Raji (cell line): ENCODE measurements around the gene RBM33.

Source experiments
- POLR2A ChIP-seq: IDR thresholded peaks from 2 replicates; pipeline ENCODE4 v1.6.1; 2011; ENCODE audit warnings: low read depth, low read length, control low read depth; ENCODE audit not compliant: insufficient read depth

Gene RBM33, protein sequence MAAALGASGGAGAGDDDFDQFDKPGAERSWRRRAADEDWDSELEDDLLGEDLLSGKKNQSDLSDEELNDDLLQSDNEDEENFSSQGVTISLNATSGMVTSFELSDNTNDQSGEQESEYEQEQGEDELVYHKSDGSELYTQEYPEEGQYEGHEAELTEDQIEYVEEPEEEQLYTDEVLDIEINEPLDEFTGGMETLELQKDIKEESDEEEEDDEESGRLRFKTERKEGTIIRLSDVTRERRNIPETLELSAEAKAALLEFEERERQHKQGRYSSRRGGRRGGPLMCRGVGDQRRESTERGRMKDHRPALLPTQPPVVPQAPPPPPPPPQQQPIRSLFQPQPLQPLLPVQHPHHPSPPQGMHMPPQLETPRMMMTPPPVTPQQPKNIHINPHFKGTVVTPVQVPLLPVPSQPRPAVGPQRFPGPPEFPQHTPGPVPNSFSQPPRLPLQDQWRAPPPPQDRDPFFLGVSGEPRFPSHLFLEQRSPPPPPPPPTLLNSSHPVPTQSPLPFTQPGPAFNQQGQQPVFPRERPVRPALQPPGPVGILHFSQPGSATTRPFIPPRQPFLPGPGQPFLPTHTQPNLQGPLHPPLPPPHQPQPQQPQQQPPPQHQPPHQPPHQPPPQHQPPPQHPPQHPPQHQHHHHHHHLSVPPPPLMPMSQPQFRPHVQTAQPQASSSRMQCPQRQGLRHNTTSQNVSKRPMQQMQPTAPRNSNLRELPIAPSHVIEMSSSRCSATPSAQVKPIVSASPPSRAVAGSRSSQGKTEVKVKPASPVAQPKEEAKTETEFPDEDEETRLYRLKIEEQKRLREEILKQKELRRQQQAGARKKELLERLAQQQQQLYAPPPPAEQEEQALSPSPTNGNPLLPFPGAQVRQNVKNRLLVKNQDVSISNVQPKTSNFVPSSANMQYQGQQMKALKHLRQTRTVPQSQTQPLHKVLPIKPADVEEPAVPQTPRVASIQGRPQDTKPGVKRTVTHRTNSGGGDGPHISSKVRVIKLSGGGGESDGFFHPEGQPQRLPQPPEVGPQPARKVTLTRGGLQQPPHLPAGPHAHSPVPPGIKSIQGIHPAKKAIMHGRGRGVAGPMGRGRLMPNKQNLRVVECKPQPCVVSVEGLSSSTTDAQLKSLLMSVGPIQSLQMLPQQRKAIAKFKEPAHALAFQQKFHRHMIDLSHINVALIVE

DNA sequence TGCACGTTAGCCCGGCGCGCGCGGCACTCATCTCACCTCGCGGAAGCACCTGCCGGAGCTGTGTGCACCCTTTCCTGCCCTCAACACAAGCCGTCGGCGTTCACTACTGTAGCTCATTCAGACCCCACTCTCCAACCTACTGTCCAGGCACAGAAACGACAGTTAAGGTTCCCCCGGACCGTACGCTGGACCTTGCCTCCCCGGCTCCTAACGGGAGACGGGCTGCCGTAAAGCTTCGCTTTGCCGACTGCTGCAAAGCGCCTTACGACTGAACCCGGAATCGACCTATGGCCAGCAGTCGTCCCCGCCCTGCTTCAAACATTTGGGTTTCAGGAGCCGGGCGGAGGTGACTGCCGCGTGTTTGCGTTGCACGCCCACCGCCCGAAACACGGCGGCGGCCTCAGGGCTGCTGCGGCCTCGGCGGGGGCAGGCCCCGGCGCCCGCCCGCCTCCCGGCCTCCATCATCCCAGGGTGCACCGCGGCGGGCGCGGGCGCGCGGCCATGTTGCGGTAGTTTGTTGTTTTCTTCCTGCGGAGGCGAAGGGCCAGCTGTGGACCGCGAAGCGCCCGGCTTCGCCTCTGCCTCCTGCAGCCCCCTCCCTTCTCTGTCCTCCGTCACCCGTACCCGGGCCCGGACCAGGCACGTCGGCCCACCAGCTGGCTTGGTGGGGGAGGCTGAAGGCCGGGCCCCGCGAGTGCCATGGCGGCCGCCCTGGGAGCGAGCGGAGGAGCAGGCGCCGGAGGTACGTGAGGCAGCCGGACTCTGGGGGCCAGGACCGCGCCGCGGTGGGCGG is at the start of gene RBM33:
TSS of gene RBM33 (plus strand) at position 484 of the 793 bp plus-strand sequence. CDS start at position 700, 216 bp downstream.
- peak; percentile 97 for TF ChIP-seq POLR2A

DNA sequence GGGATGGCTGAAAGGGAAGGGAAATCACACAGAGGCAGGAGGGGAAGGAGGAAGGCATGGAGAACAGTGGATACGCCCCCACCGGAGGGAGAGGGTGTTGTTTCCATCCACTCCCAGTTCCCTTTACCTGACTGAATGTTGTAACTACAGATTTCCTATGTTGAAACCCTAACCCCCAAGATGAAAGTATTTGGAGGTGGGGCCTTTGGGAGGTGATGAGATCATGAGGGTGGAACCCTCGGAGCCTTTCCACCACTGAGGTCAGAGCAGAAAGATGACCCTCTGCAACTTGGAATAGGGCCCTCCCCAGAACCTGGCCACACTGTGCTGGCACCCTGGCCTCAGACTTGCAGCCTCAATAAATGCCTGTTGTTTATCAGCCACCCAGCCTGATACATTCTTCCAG is 49.5 kb upstream of the RBM33 start:
- TF ChIP-seq POLR2A: no peak

DNA sequence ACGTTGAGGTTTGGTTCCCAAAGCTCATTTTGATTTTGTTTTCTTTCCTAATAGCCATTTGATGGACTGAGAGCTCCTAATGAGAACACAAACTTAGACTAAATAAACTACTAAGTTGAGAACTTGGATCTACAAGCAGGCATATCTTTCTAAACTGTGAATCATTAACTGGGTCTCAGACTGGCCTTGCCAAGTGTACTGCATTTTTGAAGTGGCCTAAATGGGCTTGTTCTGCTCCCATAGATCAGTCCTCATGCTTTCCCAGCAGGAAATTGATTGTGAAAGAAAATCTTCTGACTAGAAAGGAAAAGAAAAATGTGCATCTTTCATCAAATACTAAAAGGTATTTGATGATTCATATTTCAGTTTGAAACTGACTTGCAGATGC is 46.7 kb upstream of the RBM33 start:
- TF ChIP-seq POLR2A: no peak

DNA sequence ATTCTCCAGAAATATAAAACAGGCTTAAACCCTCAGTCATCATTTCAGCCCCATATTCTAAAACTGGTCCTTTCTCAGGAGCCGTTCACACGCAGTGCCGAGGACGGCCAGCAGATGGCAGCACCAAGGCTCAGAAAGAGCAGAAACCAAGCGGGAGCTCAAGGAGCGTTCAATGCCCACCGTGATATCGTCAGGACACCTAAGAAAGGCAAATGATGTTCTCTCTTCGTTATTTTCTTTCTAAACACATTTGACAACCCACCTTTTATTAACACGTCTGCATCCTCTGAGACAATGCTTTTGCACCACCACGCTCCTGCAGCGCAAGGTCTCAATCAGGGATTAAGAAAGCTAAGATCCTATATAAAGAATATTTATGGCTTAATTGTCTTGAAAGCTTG is 45.7 kb upstream of the RBM33 start:
- TF ChIP-seq POLR2A: no peak

DNA sequence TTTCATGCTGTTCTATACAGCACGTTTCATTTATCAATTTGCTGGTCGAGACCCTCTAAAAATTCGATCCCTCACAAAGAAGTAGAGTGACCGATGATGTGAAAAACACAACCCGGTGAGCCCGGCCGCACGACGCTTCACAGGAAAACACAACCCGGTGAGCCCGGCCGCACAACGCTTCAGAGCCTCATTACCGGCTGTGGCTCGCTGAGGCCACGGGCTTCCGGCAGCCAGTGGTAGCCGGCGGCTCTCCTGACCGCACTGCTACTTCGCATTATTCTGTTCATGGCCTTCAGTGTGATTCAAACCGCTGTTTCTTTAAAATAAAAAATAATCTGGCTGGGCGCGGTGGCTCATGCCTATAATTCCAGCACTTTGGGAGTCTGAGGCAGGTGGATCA is 42.3 kb upstream of the RBM33 start:
- TF ChIP-seq POLR2A: no peak

DNA sequence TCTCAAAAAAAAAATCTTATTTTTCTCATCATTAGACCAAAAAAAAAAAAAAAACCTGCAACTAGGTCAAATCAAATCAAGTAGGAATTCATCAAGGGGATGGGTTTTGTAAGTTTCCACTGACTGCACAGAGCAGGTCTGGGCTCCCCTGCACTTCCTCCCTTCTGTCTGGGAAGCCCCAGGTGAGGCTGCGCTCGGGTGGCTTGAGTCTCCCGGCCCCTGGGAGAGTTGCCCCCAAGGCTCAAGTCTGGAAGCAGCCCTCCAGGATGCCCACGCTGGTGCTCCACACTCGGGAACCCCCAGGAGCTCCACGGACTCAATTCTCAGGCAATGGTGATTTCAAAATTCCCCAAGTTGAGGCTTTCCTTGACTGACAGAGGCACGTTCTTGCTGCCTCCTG is 41.7 kb upstream of the RBM33 start:
- no peak for TF ChIP-seq POLR2A

DNA sequence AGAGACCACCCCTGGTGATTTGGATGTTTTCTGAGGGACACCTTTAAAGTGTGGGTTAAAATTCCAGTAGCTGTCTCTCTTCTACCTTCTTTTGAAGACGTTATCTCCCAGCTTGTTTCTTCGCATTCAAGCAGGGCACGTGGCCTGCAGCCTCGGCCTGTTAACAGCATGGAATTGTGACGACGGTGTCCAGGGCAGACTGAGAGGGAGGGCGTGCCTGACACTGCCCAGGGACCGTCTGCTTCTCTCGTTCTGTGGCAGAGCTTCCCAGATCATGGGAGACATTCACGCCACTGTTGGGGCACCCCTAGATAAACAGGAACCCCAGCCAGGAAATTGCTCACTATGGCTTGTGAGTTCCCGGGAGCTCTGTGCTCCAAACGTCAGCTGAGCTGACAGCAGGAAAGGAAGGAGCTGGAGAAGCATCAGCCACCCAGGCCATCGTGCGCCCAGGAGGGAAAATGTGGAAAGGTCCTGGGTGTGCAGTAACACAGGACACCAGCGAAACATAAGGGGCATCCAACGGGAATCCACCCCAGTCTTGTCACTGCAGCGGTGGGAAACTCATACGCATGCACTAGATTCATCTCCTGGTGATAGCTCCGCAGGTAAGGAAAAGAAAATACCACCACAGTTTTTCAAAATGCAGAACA is 41.1 kb upstream of the RBM33 start:
- TF ChIP-seq POLR2A: no peak

DNA sequence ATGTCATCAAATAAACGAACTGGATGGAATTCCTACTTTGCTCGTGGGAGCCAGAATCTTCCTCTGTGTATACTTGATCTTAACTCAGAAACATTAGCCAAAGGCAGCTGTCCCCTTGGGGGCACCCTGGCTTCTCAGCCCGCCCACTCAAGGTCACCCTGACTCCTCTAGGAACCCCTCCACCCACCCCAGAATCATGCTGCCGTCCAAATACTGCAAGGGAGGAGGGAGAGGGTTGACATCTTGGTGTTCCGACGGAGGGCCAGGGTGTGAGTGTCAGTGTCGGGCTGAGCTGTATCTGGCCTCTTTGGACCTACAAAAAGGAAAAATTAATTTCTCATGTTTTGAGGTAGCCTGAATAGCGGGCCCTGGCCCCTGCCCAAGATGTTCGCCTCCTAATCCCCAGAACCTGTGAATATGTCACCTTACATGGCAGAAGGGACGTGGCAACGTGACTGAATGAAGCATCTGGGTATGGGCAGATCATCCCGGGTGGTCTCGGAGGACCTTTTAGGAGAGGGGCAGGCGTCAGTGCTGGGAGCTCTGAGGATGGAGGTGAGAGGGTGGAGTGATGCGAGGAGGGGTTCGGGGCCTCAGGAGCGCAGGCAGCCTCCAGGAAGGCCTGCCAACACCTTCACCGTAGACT is 40.5 kb upstream of the RBM33 start:
- no peak for TF ChIP-seq POLR2A

DNA sequence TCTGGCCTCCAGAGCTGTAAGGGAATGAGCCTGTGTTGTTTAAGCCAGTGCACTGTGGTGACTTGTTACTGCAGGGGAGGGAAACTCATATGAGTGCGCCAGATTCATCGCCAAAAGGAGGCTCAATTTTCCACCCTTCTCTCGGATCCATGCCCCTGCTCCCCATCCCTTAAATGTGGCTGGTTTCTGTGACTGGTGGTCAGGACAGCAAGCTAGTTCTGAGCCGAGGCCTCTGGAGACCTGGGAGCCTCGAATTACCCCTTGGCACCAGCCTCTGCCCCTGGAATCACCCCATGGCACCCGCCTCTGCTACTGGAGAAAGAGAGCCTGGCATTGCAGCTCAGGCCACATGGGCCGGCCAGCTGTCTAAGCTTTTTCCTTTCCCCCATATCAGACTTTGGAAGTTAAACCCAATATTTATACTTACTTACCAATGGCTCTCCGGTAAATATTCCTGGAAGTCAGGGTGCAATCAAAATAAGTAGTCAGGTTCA is 39.9 kb upstream of the RBM33 start:
- no peak for TF ChIP-seq POLR2A

DNA sequence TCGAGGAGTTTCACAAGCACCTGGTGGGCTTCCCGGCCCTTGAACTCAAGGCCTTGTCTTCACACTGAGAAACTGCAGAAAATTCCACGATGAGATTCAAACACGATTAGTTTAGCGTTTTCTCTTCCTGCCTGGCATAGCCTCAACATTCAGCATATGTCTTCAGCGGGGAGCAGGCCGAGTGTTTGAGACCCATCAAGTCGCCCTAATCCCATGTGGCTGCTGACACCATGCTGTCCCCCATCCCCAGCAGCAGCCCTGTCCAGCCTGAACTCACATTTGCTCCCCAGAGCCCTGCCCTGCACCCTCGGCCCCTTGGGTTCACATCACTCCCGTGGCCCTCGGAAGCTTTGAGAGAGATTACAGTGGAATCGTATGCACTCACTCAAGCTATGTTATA is 35.3 kb upstream of the RBM33 start:
- TF ChIP-seq POLR2A: no peak

DNA sequence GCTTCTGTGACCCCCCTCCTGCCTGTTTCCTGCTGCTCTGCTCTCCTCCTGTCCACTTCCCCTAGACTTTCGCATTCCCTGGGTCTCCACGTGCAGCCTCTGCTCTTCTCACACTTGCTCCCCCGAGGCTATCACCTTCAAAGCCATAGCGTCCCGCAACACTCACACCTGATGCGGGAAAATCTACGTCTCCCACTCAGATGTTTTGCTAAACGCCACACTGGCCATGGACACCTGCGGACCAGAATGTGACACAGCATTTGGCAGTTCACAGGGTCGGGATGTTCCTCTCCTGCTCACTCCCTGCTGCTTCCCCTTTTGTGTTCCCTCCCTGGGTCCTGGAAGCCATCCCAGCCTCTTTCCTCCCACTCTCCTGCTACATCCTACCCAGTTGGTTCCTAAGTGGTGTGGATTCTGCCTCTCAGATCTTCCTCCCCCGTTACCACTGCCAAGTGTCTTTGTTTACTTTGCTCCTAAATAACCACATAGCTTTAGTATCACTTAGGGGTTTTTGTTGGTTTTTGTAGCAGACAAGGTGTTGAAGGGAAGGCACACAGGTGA is 33.7 kb upstream of the RBM33 start:
- no peak for TF ChIP-seq POLR2A

DNA sequence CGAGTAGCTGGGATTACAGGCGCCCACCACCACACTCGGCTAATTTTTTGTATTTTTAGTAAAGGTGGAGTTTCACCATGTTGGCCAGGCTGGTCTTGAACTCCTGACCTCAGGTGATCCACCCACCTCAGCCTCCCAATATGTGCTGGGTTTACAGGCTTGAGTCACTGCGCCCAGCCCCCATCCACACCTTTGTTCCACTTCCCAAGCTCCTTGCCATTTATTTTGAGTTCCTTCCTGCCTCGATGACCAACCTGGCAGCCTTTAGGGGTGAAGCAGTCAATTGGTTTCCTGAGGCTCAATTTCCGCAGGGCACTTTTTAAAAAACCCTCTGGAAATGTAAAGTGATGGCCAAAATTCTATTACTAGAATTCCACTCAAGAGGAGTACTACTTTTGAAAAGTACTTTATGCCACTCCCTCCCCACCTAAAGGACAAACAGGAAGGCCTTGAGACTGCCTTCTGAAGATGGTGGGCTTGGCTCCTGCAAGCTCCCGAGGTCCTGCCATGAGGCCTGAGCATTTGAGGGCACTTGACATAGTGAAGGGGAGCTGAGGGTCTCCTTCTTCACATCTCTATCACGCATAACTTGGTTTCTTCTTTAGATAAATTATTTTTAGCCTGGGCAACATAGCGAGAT is 32.5 kb upstream of the RBM33 start:
- TF ChIP-seq POLR2A: no peak

DNA sequence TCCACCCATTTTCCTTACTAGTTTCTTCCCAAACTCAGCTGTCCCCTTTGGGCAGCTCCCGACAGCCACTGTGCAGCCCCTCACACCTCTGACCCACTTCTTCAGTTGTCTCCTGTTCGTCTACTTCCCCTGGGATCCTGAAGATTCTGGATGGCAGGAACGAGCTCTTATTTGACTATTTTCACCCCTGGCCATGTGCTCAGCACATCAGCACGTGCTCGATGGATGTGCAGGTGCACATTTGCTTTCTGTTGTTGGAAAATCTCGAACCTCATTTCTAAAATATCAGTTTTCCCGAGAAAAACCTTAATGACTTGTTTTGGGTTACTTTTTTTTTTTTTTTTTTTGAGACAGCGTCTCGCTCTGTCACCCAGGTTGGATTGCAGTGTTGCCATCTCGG is 31.8 kb upstream of the RBM33 start:
- no peak for TF ChIP-seq POLR2A
